Mesenchymal stem cell (in vitro differentiated cells and primary cell): ENCODE measurements around the gene HADH.
A peak's percentile ranks its signal among the peaks of the same experiment; 100 is the strongest.
"Not testable (repeated sequence)": the region's sequence is repeated elsewhere in the genome, so short reads cannot be mapped to it uniquely, and the experiment has no call there.

Source experiments
- DNase-seq: peaks from one replicate; pipeline ENCODE4 v3.0.0-alpha.2; 2013
- H2AFZ ChIP-seq: one replicate; pipeline ENCODE4 v1.6.1; 2013; ENCODE audit warnings: low read depth, mild to moderate bottlenecking, control low read depth, inconsistent platforms, low read length, moderate library complexity
- H2AK5ac ChIP-seq: 2 replicates; pipeline ENCODE4 v1.6.1; 2013; ENCODE audit warnings: low read length, moderate library complexity, mild to moderate bottlenecking, inconsistent platforms; ENCODE audit not compliant: severe bottlenecking
- H2BK120ac ChIP-seq: one replicate; pipeline ENCODE4 v1.6.1; 2013; ENCODE audit warnings: low read depth, mild to moderate bottlenecking, inconsistent platforms, low read length, moderate library complexity
- H2BK12ac ChIP-seq, 2 experiments: one replicate each; pipeline ENCODE4 v1.6.1; 2013; ENCODE audit warnings: inconsistent platforms in 2 of 2, low read length in 2 of 2, mild to moderate bottlenecking in 2 of 2, moderate library complexity in 2 of 2, control low read depth in 1 of 2
- H2BK15ac ChIP-seq: one replicate; pipeline ENCODE4 v1.6.1; 2013; ENCODE audit warnings: mild to moderate bottlenecking, low read depth, inconsistent platforms; ENCODE audit not compliant: poor library complexity, severe bottlenecking
- H2BK5ac ChIP-seq: 2 replicates; pipeline ENCODE4 v1.6.1; 2013; ENCODE audit warnings: low read depth, mild to moderate bottlenecking, low read length, control low read depth, inconsistent platforms; ENCODE audit not compliant: poor library complexity, severe bottlenecking
- H3K14ac ChIP-seq, 2 experiments: one replicate each; pipeline ENCODE4 v1.6.1; 2013; ENCODE audit warnings: inconsistent platforms in 2 of 2, low read length in 2 of 2, control low read depth in 1 of 2, mild to moderate bottlenecking in 1 of 2, moderate library complexity in 1 of 2
- H3K18ac ChIP-seq, 2 experiments: one replicate each; pipeline ENCODE4 v1.6.1; 2013; ENCODE audit warnings: inconsistent platforms in 2 of 2, low read length in 2 of 2, control low read depth in 1 of 2, low read depth in 1 of 2, mild to moderate bottlenecking in 1 of 2
- H3K23ac ChIP-seq, 2 experiments: one replicate each; pipeline ENCODE4 v1.6.1; 2013; ENCODE audit warnings: inconsistent platforms in 2 of 2, low read length in 2 of 2, mild to moderate bottlenecking in 2 of 2, moderate library complexity in 2 of 2, control low read depth in 1 of 2
- H3K27ac ChIP-seq: 2 replicates; pipeline ENCODE4 v1.5.1; 2013; ENCODE audit warnings: mild to moderate bottlenecking, moderate library complexity, low read length, control low read depth, inconsistent platforms; ENCODE audit not compliant: poor library complexity, severe bottlenecking
- H3K27me3 ChIP-seq, 2 experiments: 2 replicates each; pipeline versions ENCODE4 v1.6.1 to v1.7.0; 2013; ENCODE audit warnings: low read length in 2 of 2, mild to moderate bottlenecking in 2 of 2, moderate library complexity in 2 of 2, control low read depth in 1 of 2, inconsistent platforms in 1 of 2; ENCODE audit not compliant: control insufficient read depth in 1 of 2, insufficient read depth in 1 of 2
- H3K36me3 ChIP-seq, 2 experiments: 2 replicates each; pipeline versions ENCODE4 v1.6.1 to v1.7.0; 2013; ENCODE audit warnings: low read length in 2 of 2, control low read depth in 1 of 2, inconsistent platforms in 1 of 2, low read depth in 1 of 2, mild to moderate bottlenecking in 1 of 2; ENCODE audit not compliant: insufficient read depth in 2 of 2, control insufficient read depth in 1 of 2
- H3K4ac ChIP-seq, 2 experiments: one replicate each; pipeline ENCODE4 v1.6.1; 2013; ENCODE audit warnings: inconsistent platforms in 2 of 2, low read length in 2 of 2, mild to moderate bottlenecking in 2 of 2, moderate library complexity in 2 of 2, control low read depth in 1 of 2, low read depth in 1 of 2
- H3K4me1 ChIP-seq: 2 replicates; pipeline ENCODE4 v1.6.1; 2013; ENCODE audit warnings: low read depth, low read length, control low read depth; ENCODE audit not compliant: control insufficient read depth, insufficient read depth
- H3K4me2 ChIP-seq: 2 replicates; pipeline ENCODE4 v1.6.1; 2013; ENCODE audit warnings: low read length, mild to moderate bottlenecking, inconsistent platforms; ENCODE audit not compliant: poor library complexity, severe bottlenecking
- H3K4me3 ChIP-seq, 2 experiments: 2 replicates each; pipeline versions ENCODE4 v1.5.1 to v1.7.0; 2013; ENCODE audit warnings: low read length in 2 of 2, mild to moderate bottlenecking in 2 of 2, control low read depth in 1 of 2, low read depth in 1 of 2; ENCODE audit not compliant: insufficient read depth in 1 of 2
- H3K79me1 ChIP-seq: replicated peaks from 2 replicates; pipeline ENCODE4 v1.6.1; 2013; ENCODE audit warnings: mild to moderate bottlenecking, control low read depth, low read length, inconsistent platforms; ENCODE audit not compliant: poor library complexity, severe bottlenecking
- H3K9ac ChIP-seq: 2 replicates; pipeline ENCODE4 v1.7.0; 2013; ENCODE audit warnings: mild to moderate bottlenecking, low read length, moderate library complexity
- H3K9me3 ChIP-seq: 2 replicates; pipeline ENCODE4 v1.7.0; 2013; ENCODE audit warnings: mild to moderate bottlenecking, low read length; ENCODE audit not compliant: control insufficient read depth
- H4K8ac ChIP-seq: one replicate; pipeline ENCODE4 v1.6.1; 2013; ENCODE audit warnings: inconsistent platforms, mild to moderate bottlenecking, low read length, moderate library complexity
- H4K91ac ChIP-seq: one replicate; pipeline ENCODE4 v1.6.1; 2013; ENCODE audit warnings: mild to moderate bottlenecking, low read length, inconsistent platforms
- WGBS: methylation state at CpG from one replicate; pipeline ENCODE4 v1.1.7; 2013; ENCODE audit warnings: mixed read lengths; 5-methylcytosine and 5-hydroxymethylcytosine counted together

Gene HADH

DNA sequence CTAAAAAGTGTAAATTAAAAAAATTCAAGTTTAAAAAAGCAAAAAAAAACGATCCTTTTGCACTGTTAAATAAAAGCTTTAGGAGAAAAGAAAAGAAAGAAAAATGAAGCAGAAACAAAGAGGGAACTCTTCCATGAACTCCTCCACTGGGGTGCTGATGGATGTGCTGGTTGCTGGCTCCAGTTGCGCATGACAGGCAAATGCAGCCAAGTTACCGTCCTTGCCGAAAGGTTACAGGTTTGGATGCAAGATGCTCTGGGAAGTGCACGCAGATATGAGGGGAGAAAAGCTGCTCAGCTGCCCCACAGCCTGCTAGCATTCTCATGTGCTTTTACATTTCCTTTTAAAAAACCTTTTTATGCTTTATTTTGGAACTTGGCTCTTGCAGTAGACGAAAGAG, 58.5 kb downstream of the HADH start:
- Histone ChIP-seq H3K27me3 (peaks cover 0 to 11% of the 10 kb centered on the region in 2 experiments), H3K14ac (peak overlapping the region in 1 of 2 experiments; percentile 9), H2BK12ac (no peak overlapping the region), H3K23ac (no peak overlapping the region), H3K4ac (no peak overlapping the region), H2AK5ac (no peak overlapping the region), H2BK5ac (no peak overlapping the region), H2BK120ac (no peak overlapping the region), H2AFZ (no peak overlapping the region), H3K9me3 (no peaks in the 10 kb centered on the region), H3K4me3 (no peak overlapping the region), H3K4me1 (peaks cover 7% of the 10 kb centered on the region), H3K9ac (no peak overlapping the region), H4K8ac (no peak overlapping the region), H3K79me1 (no peaks in the 10 kb centered on the region), H2BK15ac (no peak overlapping the region), H4K91ac (no peak overlapping the region), H3K18ac (no peak overlapping the region), H3K27ac (no peak overlapping the region), H3K36me3 (no peaks in the 10 kb centered on the region), H3K4me2 (no peak overlapping the region)
- no peak for DNase-seq
- WGBS, result 97% methylated on average over 5 of the region's 6 CpGs

DNA sequence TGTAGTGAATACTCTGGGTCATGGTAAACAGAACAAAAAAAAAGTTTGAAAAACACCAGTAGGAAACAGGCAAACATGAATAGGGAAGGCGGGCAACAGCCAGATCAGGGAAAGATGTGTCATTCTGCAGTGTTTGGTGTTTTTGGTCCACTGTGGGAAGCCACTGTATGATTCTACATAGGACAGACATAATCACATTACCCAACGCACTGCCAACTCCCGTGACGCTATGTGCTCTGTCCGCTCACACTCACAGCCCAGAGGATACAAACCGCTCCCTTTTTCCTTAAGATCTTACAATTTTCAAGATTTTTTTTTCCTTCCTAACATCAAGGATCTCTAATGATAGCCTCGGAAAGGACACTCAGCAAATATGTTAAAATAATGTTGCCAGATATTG, 59.3 kb downstream of the HADH start:
- Histone ChIP-seq H2BK15ac (no peak overlapping the region), H3K9ac (no peak overlapping the region), H2AFZ (no peak overlapping the region), H2AK5ac (no peak overlapping the region), H3K4me3 (no peak overlapping the region), H3K14ac (no peak overlapping the region), H3K4ac (no peak overlapping the region), H3K18ac (no peak overlapping the region), H2BK120ac (no peak overlapping the region), H2BK5ac (no peak overlapping the region), H3K23ac (no peak overlapping the region), H2BK12ac (no peak overlapping the region), H3K4me2 (no peak overlapping the region), H4K91ac (no peak overlapping the region), H3K36me3 (no peaks in the 10 kb centered on the region), H3K9me3 (no peaks in the 10 kb centered on the region), H3K27me3 (peaks cover 0 to 11% of the 10 kb centered on the region in 2 experiments), H3K27ac (no peak overlapping the region), H3K79me1 (no peaks in the 10 kb centered on the region), H4K8ac (no peak overlapping the region), H3K4me1 (peaks cover 9% of the 10 kb centered on the region)
- WGBS, result 100% methylated on average over 6 of the region's 7 CpGs
- DNase-seq, result no peak

DNA sequence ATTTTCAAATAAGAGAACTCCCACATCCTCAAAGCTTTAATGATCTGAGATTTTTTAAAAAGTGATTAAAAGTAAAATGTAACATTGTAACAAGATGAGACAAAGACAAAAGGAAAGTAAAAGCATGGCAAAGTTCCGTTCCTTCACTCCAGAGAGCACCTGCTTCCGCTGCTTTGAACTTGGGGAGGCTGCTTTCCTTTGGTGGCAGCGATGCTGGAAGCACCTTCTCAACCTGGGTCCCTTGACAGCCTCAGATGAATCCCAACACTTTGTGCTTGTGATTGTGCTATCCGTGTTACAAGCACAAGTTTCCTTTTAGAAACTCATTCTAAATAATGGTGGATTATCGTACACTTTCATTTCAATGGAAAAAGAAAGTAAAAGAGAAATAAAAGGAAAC, 59.7 kb downstream of the HADH start:
- Histone ChIP-seq H3K36me3 (no peaks in the 10 kb centered on the region), H3K18ac (no peak overlapping the region), H3K9me3 (no peaks in the 10 kb centered on the region), H2AFZ (no peak overlapping the region), H4K8ac (no peak overlapping the region), H3K27me3 (peaks cover 0 to 11% of the 10 kb centered on the region in 2 experiments), H2BK120ac (no peak overlapping the region), H3K4me3 (peak overlapping the region in 1 of 2 experiments; percentile 57), H3K9ac (no peak overlapping the region), H2BK5ac (no peak overlapping the region), H2BK15ac (no peak overlapping the region), H3K4ac (no peak overlapping the region), H3K79me1 (no peaks in the 10 kb centered on the region), H3K4me2 (no peak overlapping the region), H3K14ac (no peak overlapping the region), H3K27ac (no peak overlapping the region), H4K91ac (no peak overlapping the region), H3K23ac (no peak overlapping the region), H2BK12ac (no peak overlapping the region), H2AK5ac (no peak overlapping the region), H3K4me1 (peaks cover 9% of the 10 kb centered on the region)
- DNase-seq, result no peak
- 100% methylated on average over 3 of the region's 5 CpGs for WGBS

DNA sequence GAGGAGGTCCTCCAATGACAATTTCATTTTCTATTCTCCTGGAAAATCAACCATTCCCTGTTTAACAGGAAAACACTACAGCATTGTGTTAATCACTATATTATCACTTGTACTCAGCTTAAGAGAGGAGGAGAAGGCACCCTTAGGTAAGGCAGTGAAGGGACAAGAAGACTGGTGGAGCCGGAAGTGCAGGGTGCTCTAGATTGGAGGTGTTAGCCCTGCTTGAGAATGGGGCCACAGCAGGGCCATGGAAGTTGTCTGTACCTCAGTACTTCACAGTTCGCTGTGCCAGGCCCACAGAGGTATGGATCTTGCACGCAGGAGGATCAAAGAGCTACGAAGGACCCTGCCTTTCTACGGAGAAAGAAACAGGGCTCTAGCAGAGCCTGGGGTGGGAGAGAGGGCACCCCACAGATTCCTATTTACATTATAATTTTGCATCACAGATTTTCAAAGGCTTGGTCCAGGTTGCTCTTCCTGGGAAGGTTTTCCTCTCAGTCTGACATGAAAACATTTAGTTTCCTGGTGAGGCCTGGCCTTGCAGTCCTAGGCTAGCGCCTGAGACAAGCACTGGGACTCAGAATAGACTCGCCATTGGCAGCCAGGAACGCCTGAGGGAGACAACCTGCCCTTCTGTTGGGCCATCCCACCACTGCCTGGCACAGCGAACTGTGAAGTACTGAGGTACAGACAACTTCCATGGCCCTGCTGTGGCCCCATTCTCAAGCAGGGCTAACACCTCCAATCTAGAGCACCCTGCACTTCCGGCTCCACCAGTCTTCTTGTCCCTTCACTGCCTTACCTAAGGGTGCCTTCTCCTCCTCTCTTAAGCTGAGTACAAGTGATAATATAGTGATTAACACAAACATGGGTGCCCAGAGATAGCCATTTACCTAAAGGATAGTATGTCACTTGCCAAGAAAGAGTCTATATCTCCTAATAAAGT, 60.8 kb downstream of the HADH start:
- H3K23ac ChIP-seq, H3K4me1 ChIP-seq, H3K4ac ChIP-seq, DNase-seq, H3K79me1 ChIP-seq, H2BK5ac ChIP-seq, H3K4me2 ChIP-seq, H3K9me3 ChIP-seq, H2AK5ac ChIP-seq, H4K91ac ChIP-seq, H3K4me3 ChIP-seq, H3K27ac ChIP-seq, H2BK12ac ChIP-seq, H3K14ac ChIP-seq, H3K18ac ChIP-seq, H2AFZ ChIP-seq, H2BK15ac ChIP-seq, H2BK120ac ChIP-seq, H4K8ac ChIP-seq, H3K9ac ChIP-seq, H3K36me3 ChIP-seq: not testable (repeated sequence)
- 89% methylated on average over 7 of the region's 10 CpGs for WGBS
- H3K27me3 ChIP-seq, result peaks cover 0 to 11% of the 10 kb centered on the region in 2 experiments
